HG02938 (cell line): ENCODE results near the gene ARMC2.
A peak's percentile ranks its signal among the peaks of the same experiment; 100 is the strongest.
"Not testable (repeated sequence)": the region's sequence is repeated elsewhere in the genome, so short reads cannot be mapped to it uniquely, and the experiment has no call there.

Source experiments
- ATAC-seq: cut with Tn5 transposase; IDR thresholded peaks from one replicate; pipeline ENCODE4 v1.9.1; 2021; ENCODE audit warnings: mild to moderate bottlenecking, moderate library complexity; ENCODE audit not compliant: unreplicated experiment

Gene ARMC2

GRCh38 chr6:108868647-108869046, 20.4 kb downstream of the ARMC2 start:
- no peak for ATAC-seq

GRCh38 chr6:108869876-108870275, 21.7 kb downstream of the ARMC2 start:
- no peak for ATAC-seq

DNA sequence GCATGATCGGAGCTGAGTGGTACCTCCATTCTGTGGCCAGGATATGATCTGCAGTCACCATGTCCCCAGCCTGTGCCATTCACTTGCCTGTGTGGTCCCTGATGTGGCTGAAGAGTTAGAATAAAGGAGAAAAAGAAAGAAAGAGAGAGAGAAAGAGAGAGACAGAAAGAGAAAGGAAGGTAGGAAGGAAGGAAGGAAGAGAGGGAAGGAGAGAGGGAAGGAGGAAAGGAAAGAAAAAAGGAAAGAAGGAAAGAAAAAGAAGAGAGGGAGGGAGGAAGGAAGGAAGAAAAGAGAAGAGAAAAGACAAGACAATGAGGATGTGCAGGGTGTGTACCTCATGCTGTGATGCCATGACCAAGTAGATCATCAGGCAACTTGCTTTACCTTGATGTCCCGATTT, 22.1 kb downstream of the ARMC2 start:
- no peak for ATAC-seq

DNA sequence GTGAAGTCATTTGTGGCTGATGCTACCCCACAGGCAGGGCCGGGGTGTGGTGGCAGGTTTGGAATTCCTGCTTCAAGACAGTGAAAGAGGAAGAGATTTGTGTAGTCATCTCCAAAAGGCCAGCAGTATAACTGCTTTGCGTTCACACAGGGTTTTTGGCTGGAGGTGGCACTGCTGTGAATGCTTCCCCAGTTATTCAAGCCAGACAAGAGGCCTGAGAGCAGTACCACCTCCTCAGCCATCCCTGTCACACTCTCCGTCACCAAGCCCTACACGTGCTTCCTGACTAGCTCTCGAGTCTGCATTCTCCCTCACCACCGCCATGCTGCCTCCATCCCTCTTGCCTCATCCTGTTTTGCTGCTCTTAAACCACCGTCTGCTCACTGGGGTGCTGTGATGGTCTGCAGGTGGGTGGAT, 23.9 kb downstream of the ARMC2 start:
- no peak for ATAC-seq

DNA sequence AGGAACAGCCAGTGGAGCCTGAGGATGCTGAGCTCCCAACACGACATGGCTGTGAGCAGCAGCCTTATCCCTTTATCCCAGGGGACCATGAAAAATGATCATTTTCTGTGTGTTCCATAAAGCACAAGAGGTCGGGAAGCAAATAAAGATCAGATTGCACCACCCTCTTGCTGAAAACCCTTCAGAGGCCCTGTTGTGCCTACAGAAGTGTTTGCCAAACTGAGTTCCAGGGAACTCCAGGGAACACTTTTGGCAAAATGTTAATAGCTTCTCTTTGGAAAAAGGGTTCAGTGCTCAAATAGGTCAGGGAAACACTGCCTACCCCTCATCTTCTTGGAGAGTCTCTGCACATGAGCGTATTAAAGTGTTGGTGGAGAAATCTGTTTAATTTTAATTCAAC, 24.4 kb downstream of the ARMC2 start:
- no peak for ATAC-seq

DNA sequence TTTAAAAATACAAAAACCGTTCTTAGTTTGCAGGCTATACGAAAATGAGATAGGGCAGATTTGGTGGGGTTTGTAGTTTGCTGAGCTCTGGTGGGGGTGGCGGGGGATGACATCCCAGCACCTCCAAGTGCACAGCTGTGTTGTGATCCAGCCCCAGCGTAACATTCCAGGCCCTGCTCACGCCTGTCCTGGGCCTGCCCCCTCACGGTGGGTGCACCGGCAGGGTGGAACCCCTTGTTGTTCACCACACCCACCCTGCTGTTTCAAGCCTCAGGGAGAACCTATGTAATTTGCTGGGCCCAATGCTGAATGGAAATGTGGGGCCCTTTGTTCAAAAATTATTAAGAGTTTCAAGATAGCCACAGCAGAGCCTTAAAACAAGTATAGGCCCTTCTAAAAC, 25.0 kb downstream of the ARMC2 start:
- ATAC-seq = no peak

GRCh38 chr6:108873971-108874370, 25.7 kb downstream of the ARMC2 start:
- no peak for ATAC-seq

DNA sequence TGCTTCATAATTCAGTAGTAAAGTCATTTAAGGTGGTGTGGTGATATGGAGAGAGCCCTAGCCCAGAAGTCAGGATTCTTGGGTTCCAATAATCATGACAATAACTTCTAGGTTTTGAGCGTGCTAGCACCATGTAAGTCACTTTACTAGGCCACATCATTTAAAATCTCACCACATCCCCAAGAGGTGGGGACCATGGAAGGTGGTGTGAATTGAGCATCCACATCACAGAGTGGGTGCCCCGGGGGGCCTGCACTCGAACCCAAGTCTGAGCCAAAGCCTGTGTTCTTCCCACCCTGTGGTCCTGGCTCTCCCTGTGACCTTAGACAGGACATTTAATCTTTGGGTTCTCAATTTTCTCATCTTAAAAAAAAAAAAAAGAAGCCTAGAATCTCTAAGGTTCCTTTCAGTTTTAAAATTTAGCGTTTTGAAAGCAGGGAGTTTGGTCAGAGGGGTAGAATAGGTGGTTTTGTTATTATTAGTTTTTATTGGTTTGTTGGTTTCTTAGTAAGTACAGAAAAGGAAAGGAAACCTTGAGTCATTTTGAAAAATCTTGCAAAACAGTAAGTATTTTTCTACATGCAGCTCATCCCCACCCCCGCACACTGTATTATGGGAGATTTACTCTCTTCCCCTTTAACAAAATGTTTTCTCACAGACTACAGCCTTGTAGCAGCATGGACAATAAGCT, 26.4 kb downstream of the ARMC2 start:
- peak; percentile 92 for ATAC-seq

GRCh38 chr6:108875161-108875555, 26.9 kb downstream of the ARMC2 start:
- peak; percentile 28 for ATAC-seq

- no peak for ATAC-seq
Observed at GRCh38 chr6:108877046-108877751, 29.0 kb downstream of the ARMC2 start.

DNA sequence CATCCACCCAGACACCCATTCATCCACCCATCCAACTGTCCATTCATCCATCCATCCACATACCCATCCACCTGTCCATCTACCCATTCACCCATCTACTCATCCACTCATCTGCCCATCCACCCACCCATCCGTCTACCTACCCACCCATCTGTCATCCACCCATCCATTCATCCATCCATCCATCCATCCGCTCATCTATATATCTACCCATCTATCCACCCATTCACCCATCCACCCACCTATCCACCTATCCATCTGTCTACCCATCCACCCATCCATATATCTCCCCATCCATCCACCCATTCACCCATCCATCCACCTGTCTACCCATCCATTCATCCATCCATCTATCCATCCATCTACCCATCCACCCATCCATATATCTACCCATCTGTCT, 30.7 kb downstream of the ARMC2 start:
- no peak for ATAC-seq

DNA sequence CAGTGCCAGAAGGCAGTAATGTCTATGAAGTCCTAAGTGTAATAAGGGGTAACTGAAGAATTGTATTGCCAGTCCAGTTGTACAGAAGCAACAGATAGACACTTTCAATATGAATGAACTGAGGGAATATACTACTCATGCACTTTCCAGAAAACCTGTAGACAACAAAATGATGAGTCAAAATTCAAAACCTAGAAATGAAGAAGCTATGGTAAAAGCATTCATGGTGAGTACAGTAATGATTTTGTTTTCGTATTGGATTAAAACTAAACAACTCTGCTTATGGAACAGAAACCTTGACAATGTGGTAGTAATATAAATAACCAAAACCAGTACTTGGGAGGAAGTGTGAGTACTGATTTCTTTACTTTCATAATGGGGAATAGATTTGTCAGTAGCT, 35.0 kb downstream of the ARMC2 start:
- ATAC-seq = peak; percentile 90

- no peak for ATAC-seq
Observed at GRCh38 chr6:108884211-108885059, 36.2 kb downstream of the ARMC2 start.

DNA sequence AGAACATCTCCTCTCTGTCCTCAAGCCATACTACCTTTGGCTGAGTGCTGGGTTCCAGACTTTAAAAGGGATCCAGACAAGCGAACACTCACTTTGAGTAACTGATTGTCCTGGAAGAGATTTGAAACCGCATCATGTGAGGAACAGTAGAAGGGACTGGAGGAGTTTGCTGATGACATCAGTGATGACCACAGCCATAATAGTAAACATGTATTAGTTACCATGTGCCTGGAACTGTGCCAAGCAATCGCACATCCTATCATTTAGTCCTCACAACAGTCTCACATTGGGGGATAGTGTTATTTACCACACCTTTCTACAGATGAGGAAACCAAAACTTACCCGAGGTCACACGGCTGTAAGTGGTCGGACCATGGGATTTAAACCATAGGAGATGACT, 39.8 kb downstream of the ARMC2 start:
- no peak for ATAC-seq

DNA sequence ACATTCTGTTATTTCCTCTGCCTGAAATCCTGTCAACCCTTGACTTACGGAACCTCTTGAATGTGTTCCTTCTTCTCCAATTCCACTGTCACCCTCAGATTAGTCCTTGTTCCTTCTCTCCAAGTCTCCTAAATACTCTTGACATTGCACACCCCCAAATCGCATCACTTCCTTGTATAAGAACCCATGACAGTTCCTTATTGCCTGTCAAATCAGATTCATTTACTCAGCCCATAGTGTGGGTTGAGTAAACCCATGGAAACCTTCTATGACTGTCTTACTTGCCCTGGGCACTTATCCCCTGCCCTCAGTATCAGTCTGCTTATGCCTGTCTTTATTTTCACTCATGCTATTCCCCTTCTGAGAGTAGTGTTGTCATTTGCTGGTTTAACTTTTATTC, 40.5 kb downstream of the ARMC2 start:
- ATAC-seq = no peak

GRCh38 chr6:108890898-108891297, 42.7 kb downstream of the ARMC2 start:
- ATAC-seq = not testable (repeated sequence)

DNA sequence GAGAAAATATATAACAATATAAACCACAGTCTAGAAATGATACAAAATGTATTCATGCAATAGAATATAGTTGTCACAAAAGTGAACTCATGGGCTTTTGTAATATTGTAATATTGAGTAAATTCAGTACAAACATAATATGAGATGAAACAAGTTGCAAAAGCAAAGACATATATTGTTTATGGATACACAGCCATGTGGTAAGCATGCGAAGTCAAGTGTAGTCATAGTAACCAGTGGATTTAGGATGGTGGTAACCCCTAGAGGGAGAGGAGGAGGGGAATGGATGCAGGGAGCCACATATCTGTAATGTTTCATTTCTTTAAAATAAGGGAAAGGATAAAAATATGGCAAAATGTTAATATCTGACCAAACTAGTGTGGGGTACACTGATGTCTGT, 47.3 kb downstream of the ARMC2 start:
- no peak for ATAC-seq

DNA sequence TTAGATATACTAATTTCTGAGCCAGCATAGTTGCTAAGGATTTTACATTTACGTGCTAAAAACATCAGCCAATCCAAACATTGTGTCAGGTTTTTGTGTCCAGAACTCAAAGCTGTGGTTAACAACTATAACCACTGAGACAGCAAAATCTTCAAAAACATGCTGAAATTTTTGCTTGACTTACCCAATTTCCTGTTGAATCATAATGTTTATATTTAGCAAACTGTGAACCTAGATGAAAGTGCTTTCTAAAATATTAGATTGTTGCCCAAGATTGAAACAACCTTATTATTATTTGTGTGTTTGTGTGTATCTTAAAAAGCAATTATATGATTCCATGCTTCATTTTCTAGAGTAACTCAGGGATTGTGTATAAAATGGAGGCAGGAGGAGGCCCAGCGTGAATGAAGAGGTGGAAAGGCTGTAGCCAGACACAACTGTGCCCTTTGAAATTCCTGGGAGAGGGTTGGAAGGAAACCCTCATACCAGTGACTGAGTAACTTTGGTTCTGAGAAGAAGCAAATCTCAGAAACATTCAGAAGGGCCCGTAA, 48.0 kb downstream of the ARMC2 start:
- peak; percentile 44 for ATAC-seq

GRCh38 chr6:108897371-108897770, 49.1 kb downstream of the ARMC2 start:
- no peak for ATAC-seq

DNA sequence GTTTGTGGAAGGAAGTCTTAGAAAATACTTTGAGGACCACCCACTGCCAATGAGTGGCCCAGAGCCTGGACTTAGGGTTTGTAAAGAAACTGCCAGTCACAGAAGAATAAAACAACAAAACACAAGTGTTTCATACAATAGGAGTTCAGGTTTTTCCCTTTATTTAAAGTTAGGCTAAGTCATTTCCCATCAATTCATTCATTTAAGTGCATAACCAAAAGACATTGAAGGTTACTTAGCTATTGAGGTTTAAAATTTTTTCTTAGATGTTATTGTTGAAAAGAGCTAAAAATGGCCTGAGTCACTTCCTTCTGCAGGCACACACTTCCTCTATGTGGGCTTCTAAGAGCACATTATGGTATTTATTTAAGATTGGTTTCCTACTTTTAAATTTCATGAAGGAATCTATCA, 54.2 kb downstream of the ARMC2 start:
- no peak for ATAC-seq

- no peak for ATAC-seq
Observed at GRCh38 chr6:108903796-108904195, 55.6 kb downstream of the ARMC2 start.
